Posterior vena cava (tissue), 2 donors: Measurements from ENCODE around the gene ANKRD27. TPM values are rescaled to one million over a fixed set of nuclear protein-coding genes. Genes with fewer than 3 reads are reported as not detected.
"Not testable (repeated sequence)": the region's sequence is repeated elsewhere in the genome, so short reads cannot be mapped to it uniquely, and the experiment has no call there.

ENCODE experiments used
- DNase-seq: peaks from one replicate; pipeline ENCODE4 v3.0.0-alpha.2; 2020; ENCODE audit warnings: low spot score
- intact Hi-C, 2 donors: fragments of 100-400 bp; cut with DNase I; formaldehyde crosslinking; loops; one replicate each; pipeline versions ENCODE4 v1.14.1 to v1.14.2; 2022 to 2023
- total RNA-seq, 2 donors: library from RNA; stranded (reverse); fragmentation: NEBNext Ultra II Directional; extraction: Animal tissue kit (Norgen Biotek cat#: 25700); gene quantifications; one replicate each; pipeline ENCODE4 v1.2.1, GENCODE V29; 2021
- donor health status: DM: yes; HTN: yes; CAD: no.
- donor health status: DM: yes; HTN: yes; CAD: no.

Gene ANKRD27
- total RNA-seq, 2 donors from 2014 or later = 25.2 to 38.1 TPM

DNA sequence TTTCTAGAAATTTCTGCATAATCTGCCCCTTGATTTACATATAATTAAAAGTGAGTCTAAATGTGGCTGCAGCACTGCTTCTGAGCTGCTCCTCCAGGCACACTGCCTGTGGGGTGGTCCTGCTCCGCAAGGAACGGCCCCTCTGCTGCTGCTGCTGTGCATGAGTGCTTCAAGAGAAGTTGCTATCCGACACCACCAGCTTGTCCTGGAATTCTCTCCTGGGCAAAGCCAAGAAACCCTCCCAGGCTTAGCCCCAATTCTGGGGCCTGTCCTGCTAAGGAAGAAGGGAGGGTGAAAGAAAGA is 101.5 kb downstream of the ANKRD27 start:
- intact Hi-C loops = no loop called here
- DNase-seq = no peak

DNA sequence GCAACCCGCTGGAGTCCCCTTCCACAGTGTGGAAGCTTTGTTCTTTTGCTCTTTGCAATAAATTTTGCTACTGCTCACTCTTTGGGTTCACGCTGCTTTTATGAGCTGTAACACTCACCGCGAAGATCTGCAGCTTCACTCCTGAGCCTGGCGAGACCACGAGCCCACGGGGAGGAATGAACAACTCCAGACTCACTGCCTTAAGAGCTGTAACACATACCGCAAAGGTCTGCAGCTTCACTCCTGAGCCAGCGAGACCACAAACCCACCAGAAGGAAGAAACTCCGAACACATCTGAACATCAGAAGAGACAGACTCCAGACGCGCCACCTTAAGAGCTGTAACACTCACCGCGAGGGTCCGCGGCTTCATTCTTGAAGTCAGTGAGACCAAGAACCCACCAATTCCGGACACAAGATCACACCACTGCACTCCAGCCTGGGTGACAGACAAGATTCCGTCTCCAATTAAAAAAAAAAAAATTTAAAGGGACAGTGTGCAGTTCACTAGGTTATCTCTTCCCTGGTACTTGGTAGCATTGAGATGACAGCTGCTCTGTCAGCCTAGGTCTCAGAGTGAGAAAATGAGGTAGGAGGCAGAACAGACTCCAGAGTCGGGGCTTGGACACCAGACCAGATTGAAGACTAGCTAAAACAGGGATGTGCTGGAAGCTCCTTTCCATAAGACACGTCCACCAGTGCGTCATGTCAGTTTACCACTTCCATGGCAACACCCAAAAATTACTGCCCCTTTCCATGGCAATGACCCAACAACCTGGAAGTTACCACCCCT is 102.1 kb downstream of the ANKRD27 start:
- intact Hi-C loops, DNase-seq: not testable (repeated sequence)

DNA sequence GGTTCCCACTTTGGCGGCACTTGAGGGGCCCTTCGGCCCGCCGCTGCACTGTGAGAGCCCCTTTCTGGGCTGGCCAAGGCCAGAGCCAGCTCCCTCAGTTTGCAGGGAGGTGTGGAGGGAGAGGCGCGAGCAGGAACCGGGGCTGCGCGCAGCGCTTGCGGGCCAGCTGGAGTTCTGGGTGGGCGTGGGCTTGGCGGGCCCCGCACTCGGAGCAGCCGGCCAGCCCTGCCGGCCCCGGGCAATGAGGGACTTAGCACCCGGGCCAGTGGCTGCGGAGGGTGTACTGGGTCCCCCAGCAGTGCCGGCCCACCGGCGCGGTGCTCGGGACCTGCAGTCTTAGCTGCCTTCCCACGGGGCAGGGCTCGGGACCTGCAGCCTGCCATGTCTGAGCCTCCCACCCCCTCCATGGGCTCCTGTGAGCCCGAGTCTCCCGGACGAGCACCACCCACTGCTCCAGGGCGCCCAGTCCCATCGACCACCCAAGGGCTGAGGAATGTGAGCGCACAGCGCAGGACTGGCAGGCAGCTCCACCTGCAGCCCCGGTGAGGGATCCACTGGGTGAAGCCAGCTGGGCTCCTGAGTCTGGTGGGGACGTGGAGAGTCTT is 103.4 kb downstream of the ANKRD27 start:
- DNase-seq, intact Hi-C loops: not testable (repeated sequence)

GRCh38 chr19:32570081-32570785 is 104.7 kb downstream of the ANKRD27 start:
- no peak for DNase-seq
- intact Hi-C loops = no loop called here

GRCh38 chr19:32567486-32567885 is 107.5 kb downstream of the ANKRD27 start:
- intact Hi-C loops = no loop called here
- no peak for DNase-seq

DNA sequence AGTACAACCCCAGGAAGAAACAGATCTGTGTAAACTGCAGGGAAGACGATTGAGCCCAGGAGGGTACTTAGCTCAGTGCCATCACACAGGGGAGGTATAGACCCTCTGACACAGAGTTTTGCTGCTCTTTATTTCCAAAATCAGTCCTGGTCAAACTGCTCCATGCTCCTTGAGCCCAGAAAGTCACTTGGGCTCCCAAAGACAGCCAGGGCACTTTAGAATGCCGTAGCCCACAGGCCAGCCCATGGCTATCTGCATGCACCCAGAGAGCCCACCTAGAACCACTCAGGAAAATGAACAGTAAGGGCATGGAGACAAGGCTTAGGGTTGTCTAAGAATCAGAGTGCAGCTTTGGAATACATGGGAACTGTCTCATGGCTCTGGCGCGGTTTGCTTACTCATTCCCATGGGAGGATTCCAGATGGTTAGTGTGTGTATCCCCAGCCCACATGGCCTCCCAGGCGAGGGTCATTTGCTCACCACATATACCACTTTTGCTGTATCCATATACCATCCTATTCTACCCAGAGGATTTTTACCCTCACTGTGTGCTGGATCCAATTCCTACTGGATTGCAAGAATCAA is 108.6 kb downstream of the ANKRD27 start:
- DNase-seq = no peak
- intact Hi-C loops = no loop called here

GRCh38 chr19:32563761-32564160 is 111.2 kb downstream of the ANKRD27 start:
- intact Hi-C loops = no loop called here
- DNase-seq = no peak

DNA sequence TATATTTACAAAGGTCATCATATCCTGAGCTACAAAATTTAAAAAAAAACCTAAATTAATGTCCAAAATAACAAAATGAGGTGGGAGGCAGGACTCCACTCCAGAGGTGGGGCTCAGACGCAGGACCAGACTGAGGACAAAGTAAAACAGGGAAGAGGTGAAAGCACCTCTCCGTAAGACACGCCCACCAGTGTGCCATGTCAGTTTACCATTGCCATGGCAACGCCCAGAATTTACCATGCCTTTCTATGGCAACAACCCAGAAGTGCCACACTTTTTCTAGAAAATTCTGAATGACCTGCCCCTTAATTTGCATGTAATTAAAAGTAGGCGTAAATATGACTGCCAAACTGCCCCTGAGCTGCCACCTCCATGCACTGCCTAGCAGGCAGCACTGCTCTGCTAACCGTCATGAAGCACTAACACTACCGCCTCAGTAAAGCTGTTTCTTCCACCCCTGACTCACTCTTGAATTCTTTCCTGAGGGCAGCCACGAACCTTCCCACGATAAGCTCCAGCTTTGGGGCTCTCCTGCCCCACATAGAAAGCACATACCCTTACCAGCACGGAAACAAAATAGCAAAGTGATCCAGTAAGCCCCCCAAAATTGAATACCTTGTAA is 116.3 kb downstream of the ANKRD27 start:
- intact Hi-C loops = no loop called here

DNA sequence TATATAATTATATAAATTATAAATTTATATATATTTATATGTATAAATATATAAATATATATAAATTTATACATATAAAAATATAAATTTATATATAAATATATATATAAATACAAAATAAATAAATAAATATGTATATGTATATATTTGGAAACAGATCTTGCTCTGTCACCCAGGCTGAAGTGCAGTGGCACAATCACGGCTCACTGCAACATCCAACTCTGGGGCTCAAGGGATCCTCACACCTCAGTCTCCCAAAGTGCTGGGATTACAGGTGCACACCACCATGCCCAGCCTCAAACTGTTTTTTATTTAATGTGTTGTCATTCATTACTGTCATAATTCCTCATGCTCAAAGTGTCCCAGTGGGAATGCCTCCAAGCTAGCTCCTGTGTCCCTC is 119.2 kb downstream of the ANKRD27 start:
- intact Hi-C loops = no loop called here
- no peak for DNase-seq

More for the DNA sequence above, 116.3 kb downstream of the ANKRD27 start:
- no peak for DNase-seq

- intact Hi-C loops = no loop called here
- no peak for DNase-seq
These were observed 124.3 kb downstream of the ANKRD27 start for GRCh38 chr19:32550666-32551065.

Other genes starting within 250 kb of the ANKRD27 start
- 100 to 1,000 TPM in 1 of 2 donors, 10 to 100 TPM in 1; 99.8 to 125 TPM for gene PDCD5, start 94.0 kb downstream of the ANKRD27 start, total RNA-seq
- gene RGS9BP, start 668 bp upstream of the ANKRD27 start, total RNA-seq = under 1 TPM; 0.14 to 0.24 TPM
- 1 to 10 TPM; 7.1 to 8.1 TPM for gene NUDT19, start 16.6 kb upstream of the ANKRD27 start, total RNA-seq
- gene TDRD12, start 44.6 kb upstream of the ANKRD27 start, total RNA-seq = under 1 TPM; 0.24 to 0.65 TPM
- under 1 TPM in 1 of 2 donors, not detected in 1; 0.28 TPM for gene SLC7A9, start 194.6 kb upstream of the ANKRD27 start, total RNA-seq